CD4-positive, alpha-beta T cell treated with Interleukin-2 at 100 ng/mL for 4 hours (primary cell): ENCODE data around the gene DNASE2B.

Experiments
- DNase-seq: peaks from one replicate; pipeline ENCODE4 v3.0.0-alpha.2; 2020; ENCODE audit warnings: low spot score

DNASE2B gene, protein sequence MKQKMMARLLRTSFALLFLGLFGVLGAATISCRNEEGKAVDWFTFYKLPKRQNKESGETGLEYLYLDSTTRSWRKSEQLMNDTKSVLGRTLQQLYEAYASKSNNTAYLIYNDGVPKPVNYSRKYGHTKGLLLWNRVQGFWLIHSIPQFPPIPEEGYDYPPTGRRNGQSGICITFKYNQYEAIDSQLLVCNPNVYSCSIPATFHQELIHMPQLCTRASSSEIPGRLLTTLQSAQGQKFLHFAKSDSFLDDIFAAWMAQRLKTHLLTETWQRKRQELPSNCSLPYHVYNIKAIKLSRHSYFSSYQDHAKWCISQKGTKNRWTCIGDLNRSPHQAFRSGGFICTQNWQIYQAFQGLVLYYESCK

DNA sequence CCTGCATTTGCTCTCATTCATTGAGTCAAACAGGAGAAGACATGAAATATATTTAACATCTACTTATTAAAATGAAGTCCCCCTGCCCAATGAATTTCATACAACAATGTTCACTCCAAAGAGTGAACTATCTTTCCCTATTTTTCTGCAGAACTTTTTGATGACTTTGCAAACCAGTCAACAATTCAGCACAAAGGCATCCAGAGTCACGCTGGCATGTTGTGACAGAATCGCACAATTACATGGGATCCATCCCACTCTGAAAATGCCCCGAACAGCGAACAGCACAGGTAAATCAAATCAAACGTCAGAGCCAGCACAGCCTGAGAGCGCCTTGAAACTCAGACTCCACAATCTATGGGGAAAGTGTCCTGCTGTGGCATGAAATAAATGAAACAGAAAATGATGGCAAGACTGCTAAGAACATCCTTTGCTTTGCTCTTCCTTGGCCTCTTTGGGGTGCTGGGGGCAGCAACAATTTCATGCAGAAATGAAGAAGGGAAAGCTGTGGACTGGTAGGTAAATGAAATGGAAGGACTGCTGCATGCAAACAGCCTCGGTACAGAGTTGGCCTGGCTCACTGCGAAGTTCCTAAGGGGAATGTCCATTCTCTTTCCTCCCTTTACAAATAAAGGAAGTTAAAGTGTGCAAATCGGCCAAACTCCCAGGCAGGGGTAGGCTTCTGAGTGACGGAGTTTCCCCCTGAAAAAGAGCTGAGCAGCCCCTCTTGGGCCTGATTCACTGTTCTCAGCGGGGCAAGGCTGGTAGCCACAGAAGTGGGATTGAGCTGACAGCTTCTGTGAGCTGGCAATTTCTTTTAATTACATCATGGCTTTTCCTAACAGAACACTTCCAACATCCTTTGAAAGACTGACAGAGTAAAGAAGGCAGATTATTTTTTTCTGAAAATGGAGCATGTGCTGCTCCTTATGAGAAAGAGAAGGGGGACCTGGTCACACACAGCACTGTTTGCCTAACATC lies at the start of gene DNASE2B:
Gene DNASE2B, plus strand, starts transcription at position 310 of the 981 bp plus-strand sequence. Its CDS starts 81 bp downstream, at position 391.
- DNase-seq = no peak

- DNase-seq = no peak
These were observed 49.5 kb upstream of the DNASE2B start for GRCh38 chr1:84348759-84349158.

GRCh38 chr1:84350104-84350503 lies 48.2 kb upstream of the DNASE2B start:
- no peak for DNase-seq

DNA sequence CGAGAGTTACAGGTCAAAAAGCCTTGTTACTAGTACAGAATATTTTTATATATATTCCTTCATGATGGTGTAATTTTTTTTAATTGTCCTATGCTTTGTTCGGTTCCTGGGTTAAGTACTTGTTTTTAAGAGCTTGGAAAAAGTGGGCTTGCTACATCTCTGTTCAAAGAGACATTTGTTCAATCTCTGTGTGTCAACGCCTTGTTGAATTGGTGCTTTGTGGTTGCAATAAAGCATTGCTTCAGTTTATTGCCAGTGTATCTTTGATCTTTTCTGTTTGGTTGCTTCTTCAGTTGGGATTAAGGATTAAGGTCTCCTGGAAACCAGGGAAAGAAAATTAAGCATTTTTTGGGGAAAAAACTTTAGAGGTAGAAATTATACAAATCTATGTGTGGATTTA lies 47.7 kb upstream of the DNASE2B start:
- no peak for DNase-seq

DNA sequence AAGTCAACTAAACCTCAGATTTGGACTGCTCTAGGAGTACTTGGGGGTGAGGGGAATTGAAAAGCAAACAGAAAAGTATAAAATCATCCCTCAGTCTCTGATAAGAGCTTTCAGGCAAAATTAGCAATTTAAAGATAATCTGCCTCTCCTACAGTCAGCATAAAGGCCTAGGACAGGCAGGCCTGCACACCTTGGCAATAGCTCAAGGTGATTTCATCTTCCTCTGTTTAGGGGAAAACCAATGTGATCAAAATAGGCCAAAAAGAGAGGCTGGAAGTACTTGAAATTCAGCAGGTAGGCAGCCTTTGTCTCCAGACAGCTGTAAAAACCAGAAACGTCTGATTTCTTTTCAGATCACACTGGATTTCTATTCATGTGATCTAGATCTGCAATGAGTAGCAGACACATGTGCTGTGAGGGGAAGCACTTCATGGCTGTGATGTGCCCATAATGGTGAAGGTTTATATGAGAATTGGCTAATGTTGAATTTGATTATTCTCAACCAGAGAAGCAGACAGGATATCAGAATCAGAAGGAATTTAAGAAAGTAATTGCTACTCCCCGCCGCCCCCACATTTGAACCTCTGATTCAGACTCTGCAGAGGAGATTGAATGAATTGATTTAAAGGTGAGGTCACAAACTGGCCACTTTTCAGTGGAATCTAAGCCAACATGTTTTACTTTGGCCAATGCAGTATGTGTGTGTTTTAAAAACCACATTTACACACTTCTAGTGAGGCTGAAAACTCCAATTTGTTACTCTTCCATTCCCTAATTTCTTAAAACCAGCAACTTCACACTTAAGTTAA lies 45.8 kb upstream of the DNASE2B start:
- no peak for DNase-seq

DNA sequence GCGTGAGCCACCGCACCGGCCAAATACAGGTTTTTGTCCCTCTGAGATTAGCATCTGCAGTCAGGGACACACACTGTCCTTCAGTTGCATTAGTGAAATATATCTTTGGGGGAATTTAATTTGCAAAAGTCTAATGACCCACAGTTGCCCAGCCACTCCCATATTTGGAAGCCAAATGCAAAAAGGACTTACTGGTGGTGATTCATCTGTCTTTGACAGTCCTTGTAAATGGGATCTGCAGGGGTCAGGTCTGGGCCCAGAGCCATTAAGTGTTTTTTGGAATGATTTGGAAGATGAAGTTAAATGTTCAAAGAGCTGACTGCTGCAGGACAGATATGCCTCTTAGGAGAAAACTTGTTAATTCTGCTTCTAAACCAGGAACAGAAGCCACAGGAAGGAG lies 44.6 kb upstream of the DNASE2B start:
- DNase-seq = no peak

DNA sequence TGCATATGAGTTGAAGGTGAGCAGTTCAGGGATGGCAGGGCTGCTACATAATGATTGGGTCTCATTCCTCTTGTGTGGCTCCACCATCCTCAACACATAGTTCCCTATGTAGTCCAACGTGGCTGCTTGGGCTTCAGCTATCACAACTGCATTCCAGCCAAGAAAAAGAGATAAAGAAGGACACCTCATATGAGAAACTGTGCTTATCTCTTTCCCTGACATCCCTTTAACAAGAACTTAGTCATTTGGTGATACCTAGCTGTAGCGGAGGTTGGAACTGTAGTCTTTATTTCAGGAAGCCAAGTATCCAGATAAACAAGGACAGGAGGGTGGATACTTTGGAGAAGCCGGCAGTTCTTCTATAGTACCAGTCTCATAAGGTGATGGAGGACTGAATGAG lies 42.7 kb upstream of the DNASE2B start:
- no peak for DNase-seq

- DNase-seq = no peak
These were observed 41.4 kb upstream of the DNASE2B start for GRCh38 chr1:84356881-84357280.

- DNase-seq = no peak
These were observed 39.6 kb upstream of the DNASE2B start for GRCh38 chr1:84358695-84359094.

GRCh38 chr1:84360316-84360715 lies 38.0 kb upstream of the DNASE2B start:
- no peak for DNase-seq

- no peak for DNase-seq
These were observed 36.5 kb upstream of the DNASE2B start for GRCh38 chr1:84361796-84362195.

DNA sequence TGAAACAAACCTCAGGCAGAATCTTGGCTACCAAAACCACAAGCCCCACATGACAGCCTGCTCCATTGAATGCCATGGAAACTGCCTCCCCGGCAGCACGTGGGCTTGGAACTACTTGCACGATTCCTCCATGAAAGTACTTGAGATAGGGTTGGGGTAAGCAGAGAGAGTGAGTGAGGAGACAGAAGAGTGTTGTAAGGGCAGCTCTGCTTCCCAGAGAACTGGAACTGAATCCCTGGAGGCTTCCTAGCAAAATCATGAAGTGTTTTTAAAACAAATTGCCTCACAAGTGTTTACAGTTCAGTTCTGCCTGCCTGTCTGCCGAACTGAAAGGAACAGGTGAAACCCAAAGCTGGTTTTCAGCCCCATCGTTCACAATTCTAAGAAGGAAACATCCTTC lies 35.3 kb upstream of the DNASE2B start:
- no peak for DNase-seq

GRCh38 chr1:84363622-84364021 lies 34.7 kb upstream of the DNASE2B start:
- no peak for DNase-seq

DNA sequence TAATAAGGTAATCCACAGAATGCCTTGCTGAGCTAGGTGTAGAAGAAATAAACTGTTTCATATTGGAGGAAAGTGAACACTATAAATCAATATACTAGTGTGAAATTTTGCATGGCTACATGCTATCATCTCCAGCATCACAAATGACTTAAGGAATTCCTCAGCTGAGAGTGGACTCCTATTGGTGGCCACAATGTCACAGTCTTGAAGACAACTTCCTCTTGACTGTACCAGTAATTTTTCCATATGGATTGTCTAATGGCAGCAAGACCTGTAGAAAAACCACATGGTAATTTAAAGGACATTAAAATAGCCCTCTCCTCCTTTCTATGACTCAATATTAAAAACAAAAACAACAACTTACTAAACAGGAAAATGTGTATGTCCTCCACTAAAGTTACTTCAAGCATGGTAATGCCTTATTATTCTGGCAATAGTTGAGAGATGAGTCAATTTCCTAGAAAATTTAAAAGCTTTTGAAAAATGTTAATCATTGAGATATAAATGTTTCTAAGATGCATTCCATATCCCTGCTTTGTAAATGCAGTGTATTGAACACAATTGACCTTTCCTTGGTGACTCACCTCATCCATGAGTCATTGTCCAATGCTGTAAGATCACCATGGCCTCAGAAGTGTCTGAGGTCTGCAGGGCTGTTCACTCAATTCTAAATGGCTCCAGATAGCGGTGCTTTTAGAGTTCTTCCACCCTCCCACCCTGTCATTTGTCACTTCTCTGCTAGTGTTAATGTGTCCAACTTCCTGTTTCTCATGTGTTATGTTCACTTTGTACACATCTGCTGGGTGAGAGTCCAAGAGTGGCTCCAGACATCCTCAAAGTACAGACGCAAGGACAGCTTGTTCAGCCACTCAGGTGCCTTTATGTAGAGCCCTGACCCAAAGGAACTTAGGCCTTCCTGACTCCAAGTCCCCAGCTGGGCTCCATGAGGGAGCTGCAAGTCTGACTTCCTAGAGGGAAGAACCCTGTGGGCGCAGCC lies 32.8 kb upstream of the DNASE2B start:
- DNase-seq = peak; percentile 56

GRCh38 chr1:84366786-84367185 lies 31.5 kb upstream of the DNASE2B start:
- DNase-seq = no peak

DNA sequence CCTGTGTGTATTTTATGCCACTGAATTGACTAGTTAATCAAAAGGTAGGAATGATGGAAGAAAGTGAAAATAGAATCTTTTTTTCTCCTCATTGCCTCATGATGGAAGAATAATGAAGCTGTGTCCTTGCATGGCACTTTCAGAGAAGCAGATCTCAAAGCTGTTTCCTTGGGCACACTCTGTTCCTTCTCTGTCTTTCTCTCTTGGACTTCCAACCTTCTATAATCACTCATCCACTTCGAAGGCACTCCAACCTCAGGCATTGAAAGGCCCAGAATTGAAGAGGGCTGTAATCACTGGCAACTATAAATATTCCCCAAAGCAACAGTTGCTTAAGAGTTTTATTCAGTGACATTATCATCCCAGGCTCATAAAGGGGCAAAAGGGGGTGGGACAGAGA lies 31.1 kb upstream of the DNASE2B start:
- no peak for DNase-seq

DNA sequence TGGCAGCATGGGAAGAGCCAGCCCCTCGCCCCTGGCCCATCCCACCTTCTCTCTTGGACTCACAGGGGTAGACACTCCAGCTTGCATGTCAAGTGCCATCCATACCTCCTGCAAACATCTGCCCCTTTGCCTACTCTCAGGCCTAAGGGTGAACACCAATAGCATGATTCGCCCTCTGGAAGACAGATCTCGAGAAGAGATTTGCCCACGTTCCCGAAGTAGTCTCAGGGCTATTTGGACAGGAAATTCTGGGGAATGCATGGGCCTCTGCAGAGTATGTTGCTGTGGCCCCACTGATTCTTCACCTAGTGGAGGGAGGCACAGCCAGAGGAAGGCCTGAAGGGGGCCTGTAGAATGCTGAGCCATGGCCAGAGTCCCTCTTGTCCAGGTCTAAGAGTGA lies 29.8 kb upstream of the DNASE2B start:
- no peak for DNase-seq

GRCh38 chr1:84370266-84370665 lies 28.0 kb upstream of the DNASE2B start:
- no peak for DNase-seq

GRCh38 chr1:84370831-84371394 lies 27.4 kb upstream of the DNASE2B start:
- DNase-seq = no peak

GRCh38 chr1:84373436-84374141 lies 24.7 kb upstream of the DNASE2B start:
- DNase-seq = no peak
